ENCODE measurements around the gene TEX29.

- TF ChIP-seq POLR2AphosphoS5 (IDR thresholded peaks at IDR 0.05; ENCODE audit: low read depth, low read length) (no peak), POLR2A (IDR thresholded peaks at IDR 0.05; ENCODE audit: low read depth, low read length) (no peak), TAF1 (IDR thresholded peaks at IDR 0.05; ENCODE audit: borderline replicate concordance, low read depth, low read length) (no peak)
These were observed 33.1 kb downstream of the TEX29 start for GRCh38 chr13:111353508-111353907.

Data from GM12892 (cell line).